NCI-H2107 treated with DMSO at 0.1 percent for 48 hours (cell line): ENCODE data around the gene RGSL1.

Experiments used
- DNase-seq: peaks from one replicate; lab custom pipeline; 2025; ENCODE audit not compliant: unreplicated experiment; lab: John Stamatoyannopoulos, UW

Gene RGSL1

DNA sequence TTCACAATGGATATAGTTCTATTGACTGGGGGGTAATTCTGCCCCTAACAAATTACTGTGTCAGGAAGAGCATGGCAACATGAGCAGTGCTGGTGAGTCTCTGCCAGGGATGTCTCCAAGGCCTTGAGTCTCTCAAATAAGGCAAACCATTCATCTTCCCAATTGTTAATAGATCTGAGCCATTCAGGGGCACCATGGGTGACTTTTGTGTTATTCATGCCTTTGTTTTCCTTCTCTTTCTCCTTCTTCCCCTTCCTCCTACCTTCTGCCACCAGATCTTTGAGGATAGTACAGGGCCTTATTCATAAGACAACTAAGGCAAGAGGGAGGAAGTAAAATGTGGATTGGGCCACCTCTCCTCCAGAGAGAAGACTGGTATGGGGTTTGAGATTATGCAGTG, at the start of gene RGSL1:
TSS of gene RGSL1 (plus strand) at position 60 of the 400 bp plus-strand sequence. CDS start at position 80, 20 bp downstream.
- no peak for DNase-seq

DNA sequence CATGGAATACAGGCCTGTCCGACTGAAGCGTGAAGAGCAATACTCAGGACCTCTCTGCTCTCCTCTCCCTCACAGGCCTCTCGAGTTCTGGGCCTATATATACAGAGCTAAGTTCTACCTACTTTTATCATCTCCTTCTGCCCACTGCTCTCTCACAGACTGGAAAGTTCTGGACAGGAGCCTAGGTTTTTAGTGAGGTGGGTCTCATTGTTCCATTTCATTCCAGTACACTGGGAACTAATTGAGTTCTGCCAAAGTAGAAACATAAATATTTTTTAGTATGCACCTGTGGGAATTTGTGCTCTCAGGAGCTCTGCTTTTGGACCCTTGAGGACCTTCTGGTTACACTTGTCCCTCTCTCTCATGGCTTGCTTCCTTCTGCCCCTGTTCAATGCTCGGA, 49.4 kb upstream of the RGSL1 start, which contains the start of gene TEDDM1:
TSS of gene TEDDM1 (minus strand) at position 101 of the 400 bp plus-strand sequence. CDS start 182 bp downstream, outside the sequence.
- DNase-seq: no peak

DNA sequence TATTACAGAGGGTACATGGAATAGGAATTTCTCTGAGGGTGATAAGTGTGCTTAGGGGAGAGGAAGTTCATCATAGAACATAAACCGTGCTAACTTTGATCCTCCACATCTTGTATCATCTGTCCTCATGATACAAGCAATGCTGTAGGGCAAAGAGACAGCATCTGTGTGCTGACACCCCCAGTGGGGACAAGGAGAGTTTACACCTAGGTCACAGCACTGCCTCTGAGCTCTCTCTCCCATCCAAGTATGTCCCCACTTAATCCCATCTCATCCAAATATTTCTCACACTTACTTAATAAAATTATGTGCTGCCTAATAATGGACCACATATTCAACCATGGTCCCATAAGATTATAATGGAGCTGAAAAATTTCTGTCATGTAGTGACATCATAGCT, 45.2 kb upstream of the RGSL1 start:
- no peak for DNase-seq

DNA sequence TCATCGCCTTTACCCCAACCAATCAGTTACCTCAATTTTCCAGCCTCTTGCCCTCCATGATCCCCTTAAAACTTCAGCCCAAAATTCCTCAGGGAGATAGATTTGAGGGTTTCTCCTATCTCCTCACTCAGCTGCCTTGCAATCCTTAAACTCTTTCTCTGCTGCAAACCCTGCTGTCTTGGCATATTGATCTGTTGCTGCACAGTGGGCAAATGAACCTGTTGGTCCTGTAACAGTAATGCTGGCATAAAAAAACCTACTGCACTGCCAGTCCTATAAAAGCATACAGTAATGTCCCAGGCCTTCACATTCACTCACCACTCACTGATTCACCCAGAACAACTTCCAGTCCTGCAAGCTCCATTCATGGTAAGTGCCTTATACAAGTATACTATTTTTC, 44.4 kb upstream of the RGSL1 start:
- DNase-seq: no peak

DNA sequence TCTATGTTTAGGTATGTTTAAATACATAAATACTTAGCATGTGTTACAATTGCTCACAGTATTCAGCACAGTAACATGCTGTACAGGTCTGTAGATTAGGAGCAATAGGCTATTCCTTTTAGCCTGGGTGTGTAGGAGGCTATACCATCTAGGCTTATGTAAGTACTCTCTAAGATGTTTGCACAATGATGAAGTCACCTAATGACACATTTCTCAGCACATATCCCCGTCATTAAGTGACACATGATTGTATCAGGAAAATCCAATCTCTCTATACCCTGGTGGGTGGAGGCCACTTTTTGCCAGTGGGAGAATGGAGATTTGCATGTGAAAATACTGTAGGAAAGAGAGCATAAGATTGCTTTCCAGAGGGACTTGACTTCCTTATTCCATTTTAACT, 43.9 kb upstream of the RGSL1 start:
- no peak for DNase-seq

DNA sequence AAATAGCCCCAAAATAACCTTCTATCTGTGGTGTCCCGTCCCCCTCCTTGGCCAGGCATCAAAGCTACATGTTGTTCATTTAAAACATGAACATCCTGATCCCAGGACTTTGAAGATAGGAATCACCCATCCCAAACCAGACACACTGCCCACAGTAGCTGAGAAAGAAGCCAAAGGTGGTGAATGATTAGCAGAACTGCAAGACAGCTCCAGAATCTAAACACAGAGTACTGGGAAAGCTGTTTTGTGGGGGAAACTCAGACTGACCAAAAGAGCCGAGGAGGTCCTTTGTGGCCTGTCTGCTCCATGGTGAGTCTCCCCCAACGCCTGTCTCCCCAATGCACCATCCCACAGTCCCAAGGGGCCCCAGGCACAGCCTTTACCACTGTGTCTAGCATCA, 42.2 kb upstream of the RGSL1 start:
- DNase-seq: no peak

DNA sequence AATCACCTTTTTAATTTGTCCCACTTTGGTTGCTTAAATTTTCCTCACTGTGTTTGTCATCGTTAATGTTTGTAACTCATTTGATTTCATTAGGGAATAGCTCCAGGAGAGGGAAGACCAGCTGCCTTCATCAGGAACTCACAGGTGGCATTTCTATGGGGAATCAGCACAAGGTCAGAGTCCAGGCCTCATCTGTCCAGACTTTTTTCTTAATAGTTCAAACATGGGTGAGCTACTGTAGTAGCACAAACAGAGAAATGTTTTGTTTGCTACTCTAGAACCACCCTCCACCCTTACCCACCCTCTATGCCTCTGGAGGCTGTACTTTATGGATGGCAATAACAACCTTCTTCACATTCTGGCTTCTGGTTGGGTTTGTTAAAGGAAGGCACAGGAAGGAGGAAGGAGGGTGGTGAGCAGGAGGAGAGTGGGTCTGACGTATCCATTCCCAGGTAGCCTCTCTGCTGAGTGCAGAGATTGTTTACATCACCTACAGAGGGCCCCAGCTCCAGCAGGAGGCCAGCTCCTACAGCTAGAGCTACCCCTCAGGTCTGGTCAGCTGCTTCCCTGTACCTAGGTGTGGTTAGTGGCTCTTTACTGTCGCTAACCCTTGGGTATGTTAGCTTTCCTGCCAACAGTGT, 41.4 kb upstream of the RGSL1 start:
- no peak for DNase-seq

DNA sequence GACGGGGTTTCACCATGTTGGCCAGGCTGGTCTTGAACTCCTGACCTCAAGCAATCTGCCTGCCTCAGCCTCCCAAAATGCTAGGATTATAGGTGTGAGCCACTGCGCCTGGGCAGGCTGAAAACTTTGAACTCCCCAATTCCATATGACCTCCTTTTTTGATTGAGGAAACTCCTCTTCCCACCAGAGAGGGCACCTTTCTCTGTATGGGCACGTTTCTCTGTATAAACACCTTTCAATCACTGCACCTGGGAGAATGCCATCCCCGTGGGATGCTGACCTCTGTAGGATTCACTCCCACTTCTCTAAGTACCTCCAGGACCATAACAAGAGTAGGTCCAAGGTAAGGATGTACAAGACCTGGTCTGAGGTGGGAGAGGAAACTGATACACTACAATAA, 39.8 kb upstream of the RGSL1 start:
- no peak for DNase-seq

DNA sequence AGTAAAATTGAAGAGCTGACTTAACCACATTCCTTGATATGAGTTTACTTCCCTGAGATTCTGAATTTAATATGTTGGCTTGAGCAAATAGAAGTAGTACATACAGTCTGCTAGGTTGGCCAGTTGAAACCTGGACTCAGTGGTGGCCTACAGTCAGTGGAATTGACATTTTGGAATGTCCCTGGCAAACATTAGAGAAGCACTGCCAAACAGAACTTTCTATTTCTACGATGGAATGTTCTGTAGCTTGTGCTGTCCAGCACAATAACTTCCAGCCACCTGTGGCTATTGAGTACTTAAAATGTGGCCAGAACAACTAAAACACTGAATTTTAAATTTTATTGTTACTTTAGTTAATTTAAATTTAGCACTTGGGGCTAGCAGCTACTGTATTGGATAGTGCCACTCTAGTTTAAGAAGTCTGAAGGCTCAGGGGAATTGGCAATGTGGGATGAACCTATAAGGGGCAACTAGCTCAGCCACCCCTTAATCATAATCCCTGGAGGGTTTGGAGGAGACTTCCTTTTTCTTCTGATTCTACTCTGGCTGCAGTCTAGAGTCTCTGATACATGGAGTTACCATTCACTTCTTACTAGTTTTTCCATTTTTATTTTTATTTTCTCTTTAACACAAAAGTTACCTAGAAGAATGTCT, 39.2 kb upstream of the RGSL1 start:
- DNase-seq: no peak

DNA sequence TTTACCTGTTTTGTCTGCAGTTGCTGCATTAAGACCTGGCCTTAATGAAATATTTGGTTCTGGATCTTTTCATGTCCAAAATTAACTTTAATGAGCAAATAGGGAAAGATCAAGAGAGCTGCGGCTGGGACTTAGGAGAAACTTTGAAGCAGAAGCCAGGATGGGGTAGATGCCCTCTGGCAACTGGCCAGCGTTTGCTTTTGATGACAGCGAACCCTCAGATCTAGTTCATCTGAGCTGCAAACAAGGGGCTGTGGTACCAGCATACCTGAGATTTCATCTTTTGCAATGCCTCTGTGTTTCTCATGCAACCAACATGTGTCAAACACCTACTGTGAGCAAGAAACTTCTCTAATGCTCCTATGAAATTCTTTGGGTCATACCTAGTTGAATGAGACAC, 36.5 kb upstream of the RGSL1 start:
- no peak for DNase-seq

DNA sequence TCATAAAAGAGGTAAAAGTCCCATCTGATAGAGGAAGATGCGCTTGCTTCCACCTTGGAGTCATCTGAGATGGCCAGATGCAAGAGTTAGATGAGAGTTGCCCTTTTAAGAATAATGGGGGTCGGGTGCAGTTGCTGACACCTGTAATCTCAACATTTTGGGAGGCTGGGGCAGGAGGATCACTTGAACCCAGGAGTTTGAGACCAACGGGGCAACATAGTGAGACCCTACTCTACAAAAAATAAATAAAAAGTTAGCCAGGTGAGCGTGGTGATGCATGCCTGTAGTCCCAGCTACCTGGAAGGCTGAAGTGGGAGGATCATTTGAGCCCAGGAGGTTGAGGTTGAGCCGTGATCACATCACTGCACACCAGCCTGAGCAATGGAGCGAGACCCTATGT, 36.0 kb upstream of the RGSL1 start:
- no peak for DNase-seq

DNA sequence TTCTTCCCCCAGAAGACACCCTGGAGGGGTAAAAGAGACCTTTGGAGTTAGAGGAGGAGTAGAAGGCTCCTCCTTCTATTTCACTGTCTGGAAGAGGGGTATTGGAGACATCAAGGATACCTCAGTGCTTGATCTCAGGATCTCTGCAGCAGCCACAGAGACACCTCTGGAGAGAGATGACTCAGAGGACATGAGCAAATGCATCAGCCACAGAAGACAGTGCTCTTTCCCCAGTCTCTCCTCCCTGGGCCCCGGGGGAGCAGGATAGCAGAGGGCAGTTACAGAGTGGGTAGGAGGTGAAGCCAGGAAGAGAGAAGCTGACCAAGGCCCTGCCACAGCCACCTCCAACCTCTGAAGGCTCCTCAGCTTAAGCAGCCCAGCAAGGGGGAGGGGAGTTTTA, 34.2 kb upstream of the RGSL1 start:
- DNase-seq: no peak

DNA sequence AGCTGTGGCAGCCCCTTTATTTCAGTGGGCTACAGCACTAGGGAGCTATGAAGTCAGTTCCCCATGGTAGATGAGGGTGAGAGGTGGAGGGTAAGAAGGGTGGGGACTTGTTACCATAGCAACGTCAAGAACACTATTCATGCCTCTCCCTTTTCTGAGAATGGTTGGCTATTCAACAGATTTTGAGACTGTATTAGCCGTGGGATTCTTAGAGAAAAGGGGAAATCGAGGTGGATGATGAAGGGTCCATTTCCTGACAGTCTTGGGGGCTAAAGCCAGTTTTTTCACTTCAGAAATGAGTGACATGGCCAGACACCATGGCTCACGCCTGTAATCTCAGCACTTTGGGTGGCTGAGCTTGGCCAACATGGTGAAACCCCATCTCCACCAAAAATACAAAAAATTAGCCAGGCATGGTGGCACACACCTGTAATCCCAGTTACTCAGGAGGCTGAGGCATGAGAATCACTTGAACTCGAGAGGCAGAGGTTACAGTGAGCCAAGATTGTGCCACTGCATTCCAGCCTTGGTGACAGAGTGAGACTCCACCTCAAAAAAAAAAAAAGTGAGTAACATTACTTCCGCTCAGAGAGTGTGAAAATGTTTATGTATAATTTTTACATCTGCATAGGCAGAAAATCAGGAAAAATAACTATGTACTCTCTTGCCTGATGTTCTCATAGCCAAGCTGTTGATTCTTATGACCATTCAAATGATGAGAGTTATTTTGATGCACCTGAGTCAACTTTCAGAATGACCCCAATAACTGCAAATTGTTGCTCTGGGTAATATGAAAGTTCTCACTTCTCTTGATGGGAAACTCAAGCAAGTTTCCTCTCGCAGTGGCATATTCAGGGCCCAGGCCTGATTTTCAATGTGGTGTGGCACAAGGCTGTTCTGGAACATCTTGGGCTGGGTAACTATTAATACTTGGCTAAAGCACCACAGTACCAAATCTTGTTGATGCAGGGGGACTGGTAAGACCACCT, 23.2 kb upstream of the RGSL1 start:
- no peak for DNase-seq

DNA sequence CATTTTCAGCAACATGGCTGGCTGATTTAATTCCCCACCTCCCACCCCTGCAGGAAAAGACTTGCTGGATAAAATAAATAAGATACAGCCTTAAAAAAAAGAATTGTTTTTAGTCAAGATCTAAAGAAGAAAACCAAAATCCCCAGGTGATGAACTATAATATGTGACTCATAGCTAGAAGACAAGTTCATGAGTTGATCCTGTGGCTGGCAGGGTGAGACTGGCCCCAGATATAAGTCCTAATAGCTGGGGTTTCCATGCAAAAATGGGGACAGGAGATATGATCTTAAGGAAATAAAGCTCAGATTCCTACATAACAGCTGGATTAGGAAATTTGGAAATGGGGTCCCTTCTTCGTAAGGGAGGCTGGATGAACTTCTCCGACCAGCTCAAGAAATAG, 21.9 kb upstream of the RGSL1 start:
- DNase-seq: no peak

DNA sequence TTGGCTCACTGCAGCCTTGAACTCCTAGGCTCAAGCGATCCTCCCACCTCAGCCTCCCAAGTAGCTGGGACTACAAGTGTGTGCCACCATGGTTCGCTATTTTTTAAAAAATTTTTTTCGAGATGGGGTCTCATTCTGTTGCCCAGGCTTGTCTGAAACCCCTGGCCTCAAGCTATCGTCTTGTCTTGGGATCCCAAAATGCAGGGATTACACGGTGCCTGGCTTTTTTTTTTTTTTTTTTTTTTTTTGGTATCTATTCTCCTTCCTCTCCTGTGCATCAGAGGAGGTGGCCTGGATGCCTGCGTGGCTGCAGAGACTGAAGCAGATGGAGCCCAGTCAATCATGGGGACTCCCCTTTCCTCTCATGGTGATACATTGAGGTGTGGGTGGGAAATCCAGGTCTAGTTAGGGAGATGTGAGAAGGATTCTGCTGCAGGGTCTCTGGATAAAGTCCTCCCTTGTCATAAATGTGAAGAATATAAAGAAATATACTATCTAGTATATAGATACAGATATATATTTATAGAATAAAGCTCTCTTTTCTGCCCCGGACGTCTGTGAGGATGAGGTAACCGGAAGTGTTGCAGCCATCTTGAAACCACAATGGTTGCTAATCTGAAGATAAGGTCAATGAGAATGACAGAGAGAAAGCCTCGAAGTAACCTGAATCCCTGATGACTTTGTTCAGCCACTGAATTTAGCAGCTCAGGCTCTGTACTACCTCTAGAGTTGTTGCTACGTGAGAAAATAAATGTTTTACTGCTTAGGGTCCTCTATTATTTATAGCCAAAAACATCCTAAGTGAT, 19.5 kb upstream of the RGSL1 start:
- DNase-seq: peak; percentile 72

DNA sequence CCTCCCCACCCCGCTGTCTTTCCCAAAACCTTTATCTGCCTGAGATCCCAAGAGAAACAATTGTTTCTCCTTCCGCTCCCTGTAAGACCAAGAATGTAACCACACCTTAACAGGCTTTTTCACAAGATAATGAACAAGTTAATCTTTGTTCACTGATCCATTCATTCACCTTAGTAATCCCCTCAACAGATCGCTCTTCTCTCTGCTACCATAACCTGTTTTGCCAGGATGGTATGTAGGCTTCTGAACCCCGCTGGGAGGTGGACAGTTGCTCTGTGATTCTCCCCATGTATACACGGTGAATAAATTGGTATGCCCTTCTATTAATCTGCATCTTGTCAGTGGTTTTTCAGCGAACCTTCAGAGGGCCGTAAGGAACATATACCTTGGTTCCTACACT, 18.7 kb upstream of the RGSL1 start:
- DNase-seq: no peak

DNA sequence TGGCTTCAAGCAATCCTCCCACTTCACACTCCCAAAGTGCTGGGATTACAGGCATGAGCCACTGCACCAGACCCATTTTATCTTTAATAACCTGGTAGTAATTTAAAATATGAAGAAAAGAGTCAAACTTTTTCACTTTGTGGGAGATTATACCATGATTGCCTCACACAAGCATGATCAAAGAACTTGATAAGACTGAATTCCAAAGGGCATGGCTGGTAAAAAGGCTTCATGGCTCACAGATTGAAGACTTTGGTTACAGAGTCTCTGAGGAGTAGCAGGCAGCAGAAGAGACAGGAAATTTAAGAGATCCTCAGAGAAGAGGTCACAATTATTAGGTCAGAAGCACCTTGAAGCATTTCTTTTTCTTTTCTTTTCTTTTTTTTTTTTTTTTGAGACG, 16.4 kb upstream of the RGSL1 start:
- no peak for DNase-seq

DNA sequence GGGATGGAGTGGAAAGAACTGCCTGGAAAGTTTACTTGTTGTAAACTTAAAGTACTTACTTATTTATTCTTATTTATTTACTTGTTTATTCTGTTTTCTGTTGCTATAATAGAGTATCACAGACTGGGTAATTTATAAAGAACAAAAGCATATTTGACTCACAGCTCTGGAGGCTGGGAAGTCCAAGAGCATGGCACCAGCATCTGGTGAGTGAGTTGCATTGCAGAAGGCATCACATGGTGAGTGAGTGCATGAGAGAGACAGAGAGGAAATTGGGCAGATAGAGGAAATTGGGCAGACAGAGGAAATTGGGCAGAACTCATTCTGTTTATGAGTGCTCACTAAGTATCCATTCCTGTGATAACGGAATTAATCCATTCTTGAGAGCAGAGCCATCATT, 11.6 kb upstream of the RGSL1 start:
- DNase-seq: no peak

DNA sequence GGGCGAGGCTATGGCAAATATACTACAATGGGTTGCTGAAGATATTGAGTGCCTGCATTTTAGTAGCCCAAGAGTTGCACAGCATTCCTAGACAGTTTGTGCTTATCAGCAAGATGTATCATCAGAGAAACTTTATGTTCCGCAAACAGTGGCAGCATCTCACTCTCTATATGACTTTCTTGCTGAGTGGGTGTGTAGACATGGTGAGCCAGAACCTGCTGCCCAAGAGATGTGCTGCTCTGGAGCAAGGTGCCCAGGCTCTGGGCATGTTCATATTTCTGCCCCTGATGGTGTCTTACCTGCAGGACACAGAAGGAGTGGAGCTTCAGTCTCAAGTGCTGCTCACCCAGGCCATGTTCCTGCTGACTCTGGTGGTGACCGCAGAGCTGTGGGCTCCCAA, 8.2 kb upstream of the RGSL1 start:
- no peak for DNase-seq

DNA sequence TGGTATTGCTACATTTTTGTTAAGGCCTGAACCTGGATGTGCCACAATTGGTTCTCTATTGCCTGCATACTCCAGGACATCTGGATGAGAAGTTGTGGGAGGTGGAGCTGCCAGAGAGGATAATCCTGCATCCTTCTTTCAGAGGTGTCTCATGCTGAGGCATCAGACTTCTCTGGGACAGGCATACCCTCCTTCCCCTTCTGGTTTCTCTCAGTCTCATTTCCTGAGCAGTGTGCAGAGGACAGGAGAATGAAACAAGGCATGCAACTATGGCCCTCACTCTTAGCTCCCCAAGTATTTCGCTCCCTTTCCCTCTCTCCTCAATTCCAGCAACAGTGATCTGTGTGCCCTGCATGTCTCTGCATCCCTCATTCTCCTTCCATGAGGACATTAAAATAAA, 7.6 kb upstream of the RGSL1 start:
- no peak for DNase-seq

DNA sequence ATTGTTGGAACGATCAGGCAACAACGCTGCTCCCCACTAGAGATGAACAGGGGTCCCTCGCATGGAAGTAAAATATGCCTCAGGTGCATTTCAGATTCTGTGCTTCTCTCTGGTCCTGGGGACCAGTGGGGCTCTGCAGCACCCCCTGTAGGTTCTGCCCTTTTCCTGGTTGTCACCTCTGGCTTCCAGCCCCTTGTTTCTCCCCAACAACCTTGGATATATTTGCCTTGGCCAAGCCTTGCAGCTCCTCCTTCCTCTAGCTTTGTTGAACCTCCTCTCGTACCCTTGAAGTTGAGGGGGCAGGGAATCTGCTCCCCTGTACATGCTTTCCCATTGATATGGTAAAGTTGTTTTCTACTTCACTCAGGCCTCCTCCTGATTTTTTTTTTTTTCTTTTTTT, 5.4 kb upstream of the RGSL1 start:
- DNase-seq: no peak
